ENCODE measurements around the gene CARF. TPM values are rescaled to one million over a fixed set of nuclear protein-coding genes. Genes with fewer than 3 reads are reported as not detected.

The CARF gene
- total RNA-seq, 1 experiment from 2014 or later: 4.2 TPM

GRCh38 chr2:202944408-202944807 lies 32.3 kb downstream of the CARF start:
- no peak for ATAC-seq

More at GRCh38 chr2:202944408-202944807, 32.3 kb downstream of the CARF start:
- ChIA-PET CTCF (no interaction called here), RAD21 (ENCODE audit: low non-redundant PET in 1 of 2, low total read pairs in 2 of 2, uncharacterized antibody in 2 of 2, unreplicated experiment in 2 of 2) (no interaction called here), POLR2A (no interaction called here)
- Histone ChIP-seq H3K36me3 (ENCODE audit: control insufficient read depth in 1 of 2, insufficient read depth in 2 of 2, low read length in 2 of 2) (no peaks in the 10 kb centered on the region), H2AFZ (ENCODE audit: low read depth, low read length, poor library complexity, severe bottlenecking) (no peak overlapping the region), H3K9ac (ENCODE audit: low read length) (no peak overlapping the region), H3K4me1 (ENCODE audit: control insufficient read depth in 1 of 2, insufficient read depth in 2 of 2, low read length in 2 of 2) (no peaks in the 10 kb centered on the region), H4K20me1 (ENCODE audit: insufficient read depth) (no peaks in the 10 kb centered on the region), H3K4me2 (ENCODE audit: low read length) (no peak overlapping the region), H3K9me3 (ENCODE audit: control insufficient read depth in 1 of 2, insufficient read depth in 1 of 2, low read depth in 1 of 2, low read length in 2 of 2) (no peaks in the 10 kb centered on the region), H3K27ac (ENCODE audit: low read depth, low read length) (no peak overlapping the region), H3K4me3 (replicated peaks in 1 of 2; ENCODE audit: low read depth in 1 of 2, low read length in 2 of 2) (no peak overlapping the region), H3K79me2 (ENCODE audit: insufficient read depth, low read length) (no peaks in the 10 kb centered on the region), H3K27me3 (ENCODE audit: insufficient read depth, low read length) (no peaks in the 10 kb centered on the region), H3K9me2 (ENCODE audit: insufficient read depth) (no peaks in the 10 kb centered on the region)
- no peak for TF ChIP-seq TCF7L2 (IDR thresholded peaks at IDR 0.05; ENCODE audit: borderline replicate concordance, extremely low read depth, insufficient read depth, insufficient read length)
- no peak for TF ChIP-seq EZH2phosphoT487 (IDR thresholded peaks at IDR 0.05; ENCODE audit: borderline replicate concordance)
- TF ChIP-seq ELF1 (IDR thresholded peaks at IDR 0.05; ENCODE audit: borderline replicate concordance, low read depth): no peak
- no peak for TF ChIP-seq CEBPB (IDR thresholded peaks at IDR 0.05; ENCODE audit: low read depth)
- no peak for TF ChIP-seq SP1 (IDR thresholded peaks at IDR 0.05; ENCODE audit: low read depth)
- no peak for TF ChIP-seq CTCF (IDR thresholded peaks at IDR 0.05 in 2 of 3, conservative IDR thresholded peaks at IDR 0.05 in 1 of 3; ENCODE audit: borderline replicate concordance in 1 of 3, insufficient read depth in 1 of 3, low read depth in 2 of 3, low read length in 2 of 3)
- no peak for TF ChIP-seq YY1 (IDR thresholded peaks at IDR 0.05; ENCODE audit: extremely low read depth, insufficient replicate concordance, low read depth, low read length)
- no peak for TF ChIP-seq ZFX (IDR thresholded peaks at IDR 0.05)
- no peak for TF ChIP-seq EGR1 (IDR thresholded peaks at IDR 0.05; ENCODE audit: low read depth)
- no peak for TF ChIP-seq MAX (IDR thresholded peaks at IDR 0.05)
- TF ChIP-seq POLR2A (IDR thresholded peaks at IDR 0.05; ENCODE audit: borderline replicate concordance, extremely low read depth, insufficient read depth, insufficient read length): no peak
- no peak for TF ChIP-seq POLR2AphosphoS5 (IDR thresholded peaks at IDR 0.05; ENCODE audit: low read depth, low read length)
- TF ChIP-seq FOSL1 (IDR thresholded peaks at IDR 0.05; ENCODE audit: low read depth): no peak
- no peak for TF ChIP-seq SRF (IDR thresholded peaks at IDR 0.05; ENCODE audit: low read depth)
- no peak for TF ChIP-seq RAD21 (IDR thresholded peaks at IDR 0.05; ENCODE audit: low read depth)
- TF ChIP-seq EZH2 (IDR thresholded peaks at IDR 0.05): no peak
- TF ChIP-seq ATF3 (IDR thresholded peaks at IDR 0.05): no peak
- TF ChIP-seq CBX3 (IDR thresholded peaks at IDR 0.05; ENCODE audit: low read depth): no peak
- no peak for TF ChIP-seq ZBTB33 (IDR thresholded peaks at IDR 0.05; ENCODE audit: extremely low read depth, insufficient replicate concordance, low read length)
- DNase-seq (ENCODE audit: low read depth, low spot score): no peak
- no TSS peak for BruUV-seq (replicated peaks)
- intact Hi-C loops (cut with micrococcal nuclease): no loop called here
